Osteoblast (primary cell): ENCODE measurements around the gene APBB3. TPM values are rescaled to one million over a fixed set of nuclear protein-coding genes. Genes with fewer than 3 reads are reported as not detected.
"Not testable (repeated sequence)": the region's sequence is repeated elsewhere in the genome, so short reads cannot be mapped to it uniquely, and the experiment has no call there.

Experiments
- DNase-seq: peaks from one replicate; pipeline ENCODE4 v3.0.0; 2011; ENCODE audit warnings: low spot score, mixed read lengths; ENCODE audit not compliant: insufficient read length; ENCODE audit errors: missing footprints
- H2AFZ ChIP-seq: 2 replicates; pipeline ENCODE4 v1.6.0; 2011; ENCODE audit warnings: mild to moderate bottlenecking, low read length
- H3K27ac ChIP-seq: 2 replicates; pipeline ENCODE4 v1.5.1; 2011; ENCODE audit warnings: mild to moderate bottlenecking, low read depth, low read length, moderate library complexity
- H3K27me3 ChIP-seq: 2 replicates; pipeline ENCODE4 v1.6.0; 2012; ENCODE audit warnings: mild to moderate bottlenecking, control low read depth, inconsistent platforms, low read length, moderate library complexity; ENCODE audit not compliant: insufficient read depth
- H3K36me3 ChIP-seq: 2 replicates; pipeline ENCODE4 v1.5.1; 2011; ENCODE audit warnings: mild to moderate bottlenecking, low read length, control low read depth, moderate library complexity; ENCODE audit not compliant: insufficient read depth
- H3K4me1 ChIP-seq: 2 replicates; pipeline ENCODE4 v1.5.1; 2011; ENCODE audit warnings: mild to moderate bottlenecking, low read length, control low read depth, moderate library complexity; ENCODE audit not compliant: insufficient read depth
- H3K4me2 ChIP-seq: 2 replicates; pipeline ENCODE4 v1.6.0; 2011; ENCODE audit warnings: mild to moderate bottlenecking, low read length; ENCODE audit not compliant: insufficient read depth
- H3K4me3 ChIP-seq: fragments of 200-600 bp; sonication (generic); 3 replicates; pipeline ENCODE4 v1.5.1; 2012; ENCODE audit warnings: mild to moderate bottlenecking, low read length, inconsistent platforms; ENCODE audit not compliant: insufficient read depth
- H3K79me2 ChIP-seq: 2 replicates; pipeline ENCODE4 v1.6.0; 2012; ENCODE audit warnings: mild to moderate bottlenecking, low read length, control low read depth, inconsistent platforms; ENCODE audit not compliant: insufficient read depth
- H3K9me3 ChIP-seq: 2 replicates; pipeline ENCODE4 v1.5.1; 2011; ENCODE audit warnings: low read depth, low read length, control low read depth
- H4K20me1 ChIP-seq: 2 replicates; pipeline ENCODE4 v1.6.0; 2012; ENCODE audit warnings: mild to moderate bottlenecking, low read length, control low read depth; ENCODE audit not compliant: insufficient read depth
- CTCF ChIP-seq: IDR thresholded peaks from 2 replicates; pipeline ENCODE4 v1.5.1; 2011; ENCODE audit warnings: mild to moderate bottlenecking, low read depth, low read length, moderate library complexity; ENCODE audit errors: extremely low read depth
- total RNA-seq: library from RNA; depleted of rRNA; stranded (reverse); fragments of >200 nt; gene quantifications from 2 replicates; pipeline ENCODE4 v1.2.3, GENCODE V29; 2012

Gene APBB3
- total RNA-seq, 1 donor = 24.2 TPM

- DNase-seq = peak; percentile 45
- no peaks in the 10 kb centered on the region for H3K79me2 ChIP-seq
- H3K9me3 ChIP-seq = no peaks in the 10 kb centered on the region
- H2AFZ ChIP-seq = peak overlapping the region; percentile 60
- peak overlapping the region; percentile 63 for H3K4me2 ChIP-seq
- H4K20me1 ChIP-seq = no peaks in the 10 kb centered on the region
- H3K4me1 ChIP-seq = peaks cover 24% of the 10 kb centered on the region
- TF ChIP-seq CTCF = no peak
- H3K4me3 ChIP-seq = no peak overlapping the region
- no peaks in the 10 kb centered on the region for H3K36me3 ChIP-seq
- H3K27me3 ChIP-seq = peaks cover 13% of the 10 kb centered on the region
- peak overlapping the region; percentile 58 for H3K27ac ChIP-seq
Measured at GRCh38 chr5:140588311-140589070, 24.1 kb upstream of the APBB3 start.

- Histone ChIP-seq H3K27me3 (peaks cover 13% of the 10 kb centered on the region), H3K4me2 (no peak overlapping the region), H3K27ac (no peak overlapping the region), H3K36me3 (no peaks in the 10 kb centered on the region), H3K79me2 (no peaks in the 10 kb centered on the region), H3K4me1 (peaks cover 24% of the 10 kb centered on the region), H3K4me3 (no peak overlapping the region), H4K20me1 (no peaks in the 10 kb centered on the region), H2AFZ (no peak overlapping the region), H3K9me3 (no peaks in the 10 kb centered on the region)
- no peak for DNase-seq
- TF ChIP-seq CTCF = no peak
Measured at GRCh38 chr5:140587495-140587894, 23.1 kb upstream of the APBB3 start.

GRCh38 chr5:140579188-140579747 lies 14.9 kb upstream of the APBB3 start:
- not testable (repeated sequence) for H3K27ac ChIP-seq, H2AFZ ChIP-seq, H3K79me2 ChIP-seq, H4K20me1 ChIP-seq, H3K4me3 ChIP-seq, H3K27me3 ChIP-seq, H3K36me3 ChIP-seq, DNase-seq, H3K9me3 ChIP-seq, H3K4me2 ChIP-seq
- H3K4me1 ChIP-seq = peaks cover 10% of the 10 kb centered on the region

- no peaks in the 10 kb centered on the region for H3K36me3 ChIP-seq
- H3K4me2 ChIP-seq = no peak overlapping the region
- no peaks in the 10 kb centered on the region for H3K9me3 ChIP-seq
- no peaks in the 10 kb centered on the region for H3K79me2 ChIP-seq
- peaks cover 13% of the 10 kb centered on the region for H3K4me1 ChIP-seq
- no peak overlapping the region for H3K4me3 ChIP-seq
- peak overlapping the region; percentile 66 for H2AFZ ChIP-seq
- no peak for TF ChIP-seq CTCF
- H4K20me1 ChIP-seq = no peaks in the 10 kb centered on the region
- H3K27ac ChIP-seq = no peak overlapping the region
- DNase-seq = no peak
- H3K27me3 ChIP-seq = peaks cover 3% of the 10 kb centered on the region
Measured at GRCh38 chr5:140576776-140577201, 12.4 kb upstream of the APBB3 start.
